Esophagus squamous epithelium (tissue), 4 donors: ENCODE measurements around the gene SPANXD.

Experiments
- POLR2A ChIP-seq, 4 donors: fragments of 450-650 bp; IDR thresholded peaks; one replicate each; pipeline ENCODE4 v1.6.1; 2017; ENCODE audit warnings: antibody characterized with exemption in 4 of 4, mild to moderate bottlenecking in 4 of 4, moderate library complexity in 3 of 4
- TF ChIP-seq, protein P1 (sequence below), 6 experiments: fragments of 450-650 bp in 4 of 6; fragments of 200-600 bp in 2 of 6; sonication (generic) in 2 of 6; IDR thresholded peaks; one replicate each; pipeline ENCODE4 v1.5.1; 2016 to 2019; ENCODE audit warnings: antibody characterized with exemption in 6 of 6, mild to moderate bottlenecking in 4 of 6, moderate library complexity in 4 of 6

DNA sequence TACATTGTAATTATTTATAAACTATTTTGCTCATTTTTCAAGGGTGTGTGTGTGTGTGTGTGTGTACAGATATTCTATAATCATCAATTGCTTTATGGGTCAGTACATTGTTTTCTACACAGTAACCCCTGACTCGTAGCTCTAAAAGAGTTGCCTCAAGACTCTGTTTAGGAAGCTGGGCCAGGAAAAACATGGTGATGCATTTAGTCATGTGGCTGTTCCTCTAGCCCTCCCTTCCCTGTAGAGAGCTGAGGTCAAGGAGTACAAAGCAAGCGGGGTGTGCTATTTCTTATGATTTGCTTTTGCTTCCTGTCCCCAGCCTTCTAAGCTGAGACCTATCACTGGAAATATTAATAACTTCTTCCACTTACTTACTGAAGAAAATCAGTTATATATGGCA, 34.8 kb upstream of the SPANXD start:
- TF ChIP-seq POLR2A (IDR thresholded peaks at IDR 0.05): no peak
- TF ChIP-seq, protein P1, sequence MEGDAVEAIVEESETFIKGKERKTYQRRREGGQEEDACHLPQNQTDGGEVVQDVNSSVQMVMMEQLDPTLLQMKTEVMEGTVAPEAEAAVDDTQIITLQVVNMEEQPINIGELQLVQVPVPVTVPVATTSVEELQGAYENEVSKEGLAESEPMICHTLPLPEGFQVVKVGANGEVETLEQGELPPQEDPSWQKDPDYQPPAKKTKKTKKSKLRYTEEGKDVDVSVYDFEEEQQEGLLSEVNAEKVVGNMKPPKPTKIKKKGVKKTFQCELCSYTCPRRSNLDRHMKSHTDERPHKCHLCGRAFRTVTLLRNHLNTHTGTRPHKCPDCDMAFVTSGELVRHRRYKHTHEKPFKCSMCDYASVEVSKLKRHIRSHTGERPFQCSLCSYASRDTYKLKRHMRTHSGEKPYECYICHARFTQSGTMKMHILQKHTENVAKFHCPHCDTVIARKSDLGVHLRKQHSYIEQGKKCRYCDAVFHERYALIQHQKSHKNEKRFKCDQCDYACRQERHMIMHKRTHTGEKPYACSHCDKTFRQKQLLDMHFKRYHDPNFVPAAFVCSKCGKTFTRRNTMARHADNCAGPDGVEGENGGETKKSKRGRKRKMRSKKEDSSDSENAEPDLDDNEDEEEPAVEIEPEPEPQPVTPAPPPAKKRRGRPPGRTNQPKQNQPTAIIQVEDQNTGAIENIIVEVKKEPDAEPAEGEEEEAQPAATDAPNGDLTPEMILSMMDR (IDR thresholded peaks at IDR 0.05): no peak
